GM21515 (cell line): ENCODE results near the gene GALNT13.

Experiments
- ATAC-seq: cut with Tn5 transposase; IDR thresholded peaks from one replicate; pipeline ENCODE4 v1.9.1; 2021; ENCODE audit not compliant: unreplicated experiment

GALNT13 gene

GRCh38 chr2:154394600-154394999 lies 522.9 kb downstream of the GALNT13 start:
- ATAC-seq, result no peak

- ATAC-seq, result no peak
Observed at GRCh38 chr2:154400563-154401290, 529.0 kb downstream of the GALNT13 start.

- no peak for ATAC-seq
Observed at GRCh38 chr2:154402213-154402612, 530.5 kb downstream of the GALNT13 start.

DNA sequence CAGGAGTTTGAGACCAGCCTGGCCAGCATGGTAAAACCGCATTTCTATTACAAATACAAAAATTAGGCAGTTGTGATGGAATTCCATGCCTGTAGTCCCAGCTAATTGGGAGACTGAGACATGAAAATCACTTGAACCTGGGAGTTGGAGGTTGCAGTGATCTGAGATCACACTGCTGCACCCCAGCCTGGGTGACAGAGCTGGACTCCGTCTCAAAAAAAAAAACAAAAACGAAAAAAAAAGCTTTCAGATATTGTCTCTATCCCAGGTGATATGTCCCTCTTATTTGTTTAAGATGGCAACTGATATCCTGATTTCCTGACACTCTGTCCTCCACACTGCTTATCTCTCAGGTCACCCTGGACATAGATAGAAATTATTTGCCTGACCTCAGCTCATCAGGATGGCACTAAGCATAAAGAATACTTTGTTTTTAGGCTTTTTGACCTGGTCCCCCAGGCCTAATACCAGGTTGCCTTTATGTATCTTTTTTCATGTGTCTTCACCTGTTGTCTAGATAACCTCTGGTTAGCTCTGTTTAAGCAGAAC lies 531.6 kb downstream of the GALNT13 start:
- ATAC-seq, result no peak

GRCh38 chr2:154408786-154409185 lies 537.1 kb downstream of the GALNT13 start:
- no peak for ATAC-seq

DNA sequence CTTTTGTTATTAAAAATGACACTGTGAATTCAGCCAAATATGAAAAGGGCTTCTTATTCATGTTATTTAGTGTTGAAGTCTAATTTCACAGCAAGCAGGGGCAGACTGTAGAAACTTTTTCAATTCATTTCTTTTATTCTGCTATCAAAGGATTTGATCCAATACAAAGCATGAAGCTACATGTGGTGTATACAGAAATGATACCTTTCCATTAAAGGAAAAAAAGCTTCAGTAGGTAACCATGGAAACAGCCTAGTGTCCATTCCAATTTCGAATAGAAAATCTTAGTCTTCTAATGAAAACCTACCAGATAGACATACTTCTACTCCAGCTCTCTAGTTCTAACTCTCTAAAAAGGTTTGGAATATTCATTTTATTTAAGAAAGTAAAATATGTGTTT lies 550.5 kb downstream of the GALNT13 start:
- no peak for ATAC-seq

DNA sequence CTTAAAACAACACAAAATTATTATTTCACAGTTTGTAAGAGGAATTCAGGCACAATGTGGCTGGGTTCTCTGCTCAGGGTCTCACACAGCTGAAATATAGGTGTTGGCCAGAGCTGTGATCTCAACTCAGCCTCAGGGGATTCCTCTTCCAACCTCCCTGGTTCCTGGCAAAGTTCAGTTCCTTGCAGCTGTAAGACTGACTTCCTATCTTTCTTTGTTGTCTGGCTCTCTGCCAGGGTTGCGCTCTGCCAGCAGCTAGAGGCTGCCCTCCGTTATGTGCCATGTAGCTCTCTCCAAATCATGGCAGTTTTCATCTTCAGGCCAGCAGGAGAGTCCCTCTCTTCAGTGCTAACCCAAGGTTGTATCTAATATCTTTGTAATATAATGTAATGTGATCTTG lies 554.3 kb downstream of the GALNT13 start:
- no peak for ATAC-seq

DNA sequence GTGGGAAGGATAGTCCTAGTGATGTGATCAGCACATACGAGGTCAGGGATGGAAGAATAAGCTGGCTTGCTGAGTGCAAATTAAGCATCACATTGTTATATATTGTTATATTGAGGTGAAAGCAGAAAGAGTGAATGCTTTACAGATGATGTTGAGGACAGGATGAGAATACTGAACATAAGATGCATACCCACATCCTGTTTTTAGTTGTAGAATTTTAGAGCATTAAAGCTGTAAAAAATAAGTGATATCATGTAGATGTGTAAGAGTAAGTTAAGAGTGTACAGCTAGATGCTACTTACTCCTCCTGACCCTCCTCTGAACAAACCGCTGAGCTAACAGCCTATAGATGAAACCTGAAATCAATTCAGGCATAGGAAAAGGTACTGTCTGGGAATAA lies 555.7 kb downstream of the GALNT13 start:
- ATAC-seq, result no peak

GRCh38 chr2:154428022-154428421 lies 556.3 kb downstream of the GALNT13 start:
- no peak for ATAC-seq

GRCh38 chr2:154433010-154433409 lies 561.3 kb downstream of the GALNT13 start:
- no peak for ATAC-seq

DNA sequence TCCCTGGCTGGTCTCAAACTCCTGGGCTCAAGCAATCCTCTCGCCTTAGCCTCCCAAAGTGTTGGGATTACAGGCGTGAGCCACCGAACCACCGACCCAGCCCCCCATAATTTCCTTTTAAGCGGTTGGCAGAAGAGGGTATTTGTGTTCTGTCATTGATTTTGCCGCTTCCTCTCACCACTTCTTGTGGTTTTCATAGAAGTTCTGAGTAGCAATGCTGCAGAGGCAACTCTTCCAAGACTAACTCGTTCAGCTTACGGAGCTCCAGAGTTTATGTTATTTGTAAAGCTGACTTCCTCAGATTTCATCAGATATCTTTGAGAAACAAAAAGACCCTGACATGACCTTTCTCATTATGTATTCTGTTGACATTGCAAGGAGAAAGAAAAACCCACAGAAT lies 565.4 kb downstream of the GALNT13 start:
- ATAC-seq, result no peak

DNA sequence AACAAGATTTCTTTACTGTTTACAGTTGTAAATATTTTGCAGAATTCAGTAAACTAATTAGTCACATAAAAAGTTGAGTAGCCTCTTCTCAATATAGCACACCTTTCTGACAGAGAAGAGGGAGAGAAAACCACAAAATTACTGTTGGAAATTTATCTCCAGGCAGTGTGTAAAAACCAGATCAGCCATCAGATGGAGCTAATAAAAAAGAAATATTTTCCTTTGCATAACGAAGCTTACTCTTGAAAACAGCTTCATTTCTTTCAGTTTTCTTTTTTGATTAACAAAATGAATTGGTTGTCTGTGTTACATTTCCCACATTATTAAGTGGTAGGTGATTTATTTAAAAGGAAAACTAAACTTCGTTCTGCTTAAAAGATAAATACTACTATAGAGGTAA lies 567.4 kb downstream of the GALNT13 start:
- no peak for ATAC-seq

DNA sequence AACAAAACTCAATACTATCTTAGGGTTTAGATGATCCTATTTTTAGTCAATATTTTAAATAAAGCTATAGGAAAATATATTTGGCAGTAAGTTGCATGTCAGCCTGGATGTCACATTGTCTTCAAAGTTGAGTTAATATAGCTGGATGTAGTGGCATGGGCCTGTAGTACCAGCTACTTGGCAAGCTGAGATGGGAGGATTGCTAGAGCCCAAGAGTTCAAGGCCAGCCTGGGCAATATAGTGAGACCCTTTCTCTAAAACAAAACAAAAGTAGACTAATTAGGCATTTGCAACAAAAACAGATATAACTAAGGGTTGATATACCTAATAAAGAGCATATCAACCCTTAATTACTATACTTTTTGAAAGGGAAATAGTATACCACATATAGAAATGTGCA lies 572.2 kb downstream of the GALNT13 start:
- ATAC-seq, result no peak

GRCh38 chr2:154446324-154446723 lies 574.6 kb downstream of the GALNT13 start:
- ATAC-seq, result no peak

- ATAC-seq, result no peak
Observed at GRCh38 chr2:154447727-154448418, 576.2 kb downstream of the GALNT13 start.

DNA sequence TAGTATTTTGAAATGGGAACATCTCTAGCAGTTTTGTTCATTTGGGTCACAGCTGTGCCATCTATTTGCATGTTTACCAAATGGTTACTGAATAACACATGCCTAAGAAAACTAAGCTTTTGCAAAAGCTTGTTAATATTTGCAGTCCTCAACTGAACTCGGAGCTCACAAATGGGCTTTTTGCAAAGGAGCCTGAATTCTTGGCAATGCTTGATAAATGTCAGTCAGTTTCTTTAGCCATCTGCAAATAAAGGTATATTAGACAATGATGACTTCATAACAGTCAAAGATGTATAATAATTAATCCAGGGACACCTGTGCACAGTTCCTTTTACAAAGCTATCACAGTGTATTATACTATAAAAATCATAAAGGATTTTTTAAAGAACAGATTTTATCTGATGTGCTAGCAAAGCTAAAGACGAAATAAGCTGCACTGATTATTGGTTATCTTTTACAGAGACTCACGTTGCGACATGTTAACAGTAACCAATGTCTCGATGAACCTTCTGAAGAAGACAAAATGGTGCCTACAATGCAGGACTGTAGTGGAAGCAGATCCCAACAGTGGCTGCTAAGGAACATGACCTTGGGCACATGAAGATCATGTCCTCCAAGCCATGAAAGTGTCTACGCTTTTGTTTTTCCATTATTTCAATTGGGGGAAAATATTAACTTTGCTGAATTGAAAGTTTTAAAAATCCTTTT lies 578.4 kb downstream of the GALNT13 start:
- no peak for ATAC-seq

- no peak for ATAC-seq
Observed at GRCh38 chr2:154452471-154452870, 580.7 kb downstream of the GALNT13 start.

GRCh38 chr2:154452906-154453493 lies 581.3 kb downstream of the GALNT13 start:
- no peak for ATAC-seq

DNA sequence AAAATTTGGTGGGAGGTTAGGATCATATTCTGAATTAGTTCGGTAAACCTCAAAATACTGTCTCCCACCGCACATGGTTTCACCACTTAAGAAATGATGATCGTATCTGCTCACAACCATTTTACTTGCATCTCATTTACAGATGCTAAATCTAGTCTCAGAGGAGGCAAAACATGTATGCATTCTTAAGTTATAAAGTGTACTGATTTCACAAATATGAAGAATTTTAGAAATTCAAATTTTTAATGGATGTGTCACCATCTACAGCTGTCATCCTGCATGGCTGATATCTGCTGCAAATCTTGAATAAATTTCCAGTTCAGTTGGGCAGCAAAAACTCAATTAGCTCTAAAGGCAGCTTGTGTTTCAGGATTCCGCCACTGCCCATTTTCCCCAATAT lies 583.4 kb downstream of the GALNT13 start:
- ATAC-seq, result no peak

GRCh38 chr2:154455866-154456265 lies 584.1 kb downstream of the GALNT13 start:
- ATAC-seq, result no peak

DNA sequence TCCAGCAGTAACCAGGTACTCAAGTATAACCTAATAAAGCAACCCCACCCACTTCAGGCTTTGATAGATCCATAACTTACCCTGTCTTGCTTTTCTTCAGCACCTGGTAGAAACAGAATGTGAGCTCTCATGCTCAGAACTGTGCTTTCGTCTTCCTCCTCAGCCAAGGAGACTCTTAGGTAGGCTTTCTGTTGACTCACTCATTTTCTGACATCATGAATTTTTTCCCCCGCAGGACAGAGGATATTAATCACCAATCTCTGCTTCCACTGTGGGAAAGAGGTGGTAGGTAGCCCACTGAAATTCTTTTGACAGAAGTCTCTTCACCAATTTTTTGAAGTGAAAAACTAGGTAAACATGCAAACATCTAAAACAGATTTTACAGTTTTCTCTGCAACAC lies 585.6 kb downstream of the GALNT13 start:
- no peak for ATAC-seq
